ENCODE data around the gene UHRF1.

- no peak for TF ChIP-seq CTCF (IDR thresholded peaks at IDR 0.05)
- no peak for TF ChIP-seq POLR2A (IDR thresholded peaks at IDR 0.05)
- no peak for TF ChIP-seq EP300 (IDR thresholded peaks at IDR 0.05)
These were observed 30.2 kb downstream of the UHRF1 start for GRCh38 chr19:4939466-4939865.
